ENCODE results near the gene ANKS1A.

DNA sequence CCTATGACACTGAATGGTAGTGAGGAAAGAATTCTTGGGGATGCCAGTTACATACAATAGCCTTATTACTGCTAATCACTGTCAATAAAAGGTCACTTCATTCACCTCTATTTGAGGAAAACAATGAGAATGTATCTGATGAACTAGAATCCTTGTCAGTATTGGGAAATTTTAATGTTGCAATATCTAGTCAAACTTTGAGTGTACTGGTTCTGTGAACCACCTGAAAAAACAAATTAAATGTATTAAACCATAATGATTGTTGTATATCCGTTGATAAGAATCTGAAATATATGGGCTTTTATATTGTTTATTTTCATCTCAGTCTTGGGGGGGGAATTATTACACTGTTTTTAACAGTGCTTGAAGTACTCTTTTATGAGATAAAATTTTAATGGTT lies 11.8 kb upstream of the ANKS1A start:
- TF ChIP-seq SP1 (CRISPR knock-in tag; conservative IDR thresholded peaks at IDR 0.05) (no peak), FOXK1 (CRISPR knock-in tag; IDR thresholded peaks at IDR 0.05) (no peak), KAT7 (CRISPR knock-in tag; IDR thresholded peaks at IDR 0.05; ENCODE audit: borderline replicate concordance) (no peak)
- TF ChIP-seq, protein P1, sequence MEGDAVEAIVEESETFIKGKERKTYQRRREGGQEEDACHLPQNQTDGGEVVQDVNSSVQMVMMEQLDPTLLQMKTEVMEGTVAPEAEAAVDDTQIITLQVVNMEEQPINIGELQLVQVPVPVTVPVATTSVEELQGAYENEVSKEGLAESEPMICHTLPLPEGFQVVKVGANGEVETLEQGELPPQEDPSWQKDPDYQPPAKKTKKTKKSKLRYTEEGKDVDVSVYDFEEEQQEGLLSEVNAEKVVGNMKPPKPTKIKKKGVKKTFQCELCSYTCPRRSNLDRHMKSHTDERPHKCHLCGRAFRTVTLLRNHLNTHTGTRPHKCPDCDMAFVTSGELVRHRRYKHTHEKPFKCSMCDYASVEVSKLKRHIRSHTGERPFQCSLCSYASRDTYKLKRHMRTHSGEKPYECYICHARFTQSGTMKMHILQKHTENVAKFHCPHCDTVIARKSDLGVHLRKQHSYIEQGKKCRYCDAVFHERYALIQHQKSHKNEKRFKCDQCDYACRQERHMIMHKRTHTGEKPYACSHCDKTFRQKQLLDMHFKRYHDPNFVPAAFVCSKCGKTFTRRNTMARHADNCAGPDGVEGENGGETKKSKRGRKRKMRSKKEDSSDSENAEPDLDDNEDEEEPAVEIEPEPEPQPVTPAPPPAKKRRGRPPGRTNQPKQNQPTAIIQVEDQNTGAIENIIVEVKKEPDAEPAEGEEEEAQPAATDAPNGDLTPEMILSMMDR (IDR thresholded peaks at IDR 0.05): no peak
- TF ChIP-seq, protein P2, sequence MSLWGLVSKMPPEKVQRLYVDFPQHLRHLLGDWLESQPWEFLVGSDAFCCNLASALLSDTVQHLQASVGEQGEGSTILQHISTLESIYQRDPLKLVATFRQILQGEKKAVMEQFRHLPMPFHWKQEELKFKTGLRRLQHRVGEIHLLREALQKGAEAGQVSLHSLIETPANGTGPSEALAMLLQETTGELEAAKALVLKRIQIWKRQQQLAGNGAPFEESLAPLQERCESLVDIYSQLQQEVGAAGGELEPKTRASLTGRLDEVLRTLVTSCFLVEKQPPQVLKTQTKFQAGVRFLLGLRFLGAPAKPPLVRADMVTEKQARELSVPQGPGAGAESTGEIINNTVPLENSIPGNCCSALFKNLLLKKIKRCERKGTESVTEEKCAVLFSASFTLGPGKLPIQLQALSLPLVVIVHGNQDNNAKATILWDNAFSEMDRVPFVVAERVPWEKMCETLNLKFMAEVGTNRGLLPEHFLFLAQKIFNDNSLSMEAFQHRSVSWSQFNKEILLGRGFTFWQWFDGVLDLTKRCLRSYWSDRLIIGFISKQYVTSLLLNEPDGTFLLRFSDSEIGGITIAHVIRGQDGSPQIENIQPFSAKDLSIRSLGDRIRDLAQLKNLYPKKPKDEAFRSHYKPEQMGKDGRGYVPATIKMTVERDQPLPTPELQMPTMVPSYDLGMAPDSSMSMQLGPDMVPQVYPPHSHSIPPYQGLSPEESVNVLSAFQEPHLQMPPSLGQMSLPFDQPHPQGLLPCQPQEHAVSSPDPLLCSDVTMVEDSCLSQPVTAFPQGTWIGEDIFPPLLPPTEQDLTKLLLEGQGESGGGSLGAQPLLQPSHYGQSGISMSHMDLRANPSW (CRISPR knock-in tag; conservative IDR thresholded peaks at IDR 0.05; ENCODE audit: low read depth): no peak

Measured in WTC11 (cell line).